Loucy (cell line): ENCODE data around the gene CALN1.

Experiments used
- CTCF ChIP-seq: fragments of 200-600 bp; sonication (generic); conservative IDR thresholded peaks from 2 replicates; pipeline ENCODE4 v1.5.1; 2014; ENCODE audit warnings: mild to moderate bottlenecking, antibody characterized with exemption, low read length
- EZH2phosphoT487 ChIP-seq: fragments of 200-600 bp; IDR thresholded peaks from 2 replicates; pipeline ENCODE4 v1.6.1; 2018; ENCODE audit warnings: antibody characterized with exemption, mild to moderate bottlenecking, moderate library complexity, borderline replicate concordance

GRCh38 chr7:72028267-72028666 is 383.9 kb downstream of the CALN1 start:
- no peak for TF ChIP-seq CTCF
- TF ChIP-seq EZH2phosphoT487: no peak
